H1 (cell line): ENCODE data around the gene MDH1B. TPM values are rescaled to one million over a fixed set of nuclear protein-coding genes. Genes with fewer than 3 reads are reported as not detected.

Source experiments
- CTCF ChIA-PET: fragments of 300-600 bp; sonication (Branson Sonifier 250); formaldehyde crosslinking; loops from one replicate; lab custom pipeline; 2021; ENCODE audit not compliant: partially characterized antibody; lab: Charles Lee
- POLR2A ChIA-PET: fragments of 300-600 bp; sonication (Branson Sonifier 250); formaldehyde crosslinking; loops from one replicate; lab custom pipeline; 2021; ENCODE audit warnings: inconsistent platforms; ENCODE audit not compliant: partially characterized antibody; lab: Charles Lee
- DNase-seq, 2 experiments: peaks; one replicate each; pipeline versions ENCODE4 v3.0.0 to v3.0.0-alpha.2; 2010 to 2022; ENCODE audit warnings: low spot score in 2 of 2, low read depth in 1 of 2, mixed read lengths in 1 of 2
- FAIRE-seq: peaks from 2 replicates; lab custom pipeline; 2011; peaks lifted over from hg19 to GRCh38; lab: Jason Lieb, UNC
- H2AFZ ChIP-seq: 2 replicates; pipeline ENCODE4 v1.8.1; 2012; ENCODE audit warnings: low read length, inconsistent platforms
- H2AK5ac ChIP-seq: 2 replicates; pipeline ENCODE4 v1.6.1; 2013; ENCODE audit warnings: low read depth, low read length
- H2BK120ac ChIP-seq: replicated peaks from 2 replicates; pipeline ENCODE3; 2013; ENCODE audit warnings: low read depth, low read length, inconsistent platforms
- H2BK12ac ChIP-seq: 2 replicates; pipeline ENCODE4 v1.6.1; 2013; ENCODE audit warnings: low read depth, low read length
- H2BK15ac ChIP-seq: 2 replicates; pipeline ENCODE4 v1.6.1; 2013; ENCODE audit warnings: low read length
- H2BK20ac ChIP-seq: 2 replicates; pipeline ENCODE4 v1.6.1; 2013; ENCODE audit warnings: low read length
- H2BK5ac ChIP-seq: 2 replicates; pipeline ENCODE4 v1.6.1; 2013; ENCODE audit warnings: low read depth, low read length
- H3K14ac ChIP-seq: 2 replicates; pipeline ENCODE4 v1.6.1; 2013; ENCODE audit warnings: inconsistent platforms; ENCODE audit not compliant: insufficient read length
- H3K18ac ChIP-seq: 2 replicates; pipeline ENCODE4 v1.6.1; 2013; ENCODE audit warnings: low read length; ENCODE audit errors: extremely low read depth
- H3K23ac ChIP-seq: 2 replicates; pipeline ENCODE4 v1.6.1; 2013; ENCODE audit warnings: inconsistent platforms; ENCODE audit not compliant: insufficient read length
- H3K23me2 ChIP-seq: 2 replicates; pipeline ENCODE4 v1.6.1; 2013; ENCODE audit warnings: low read depth, low read length
- H3K27ac ChIP-seq: 2 replicates; pipeline ENCODE4 v1.6.1; 2011; ENCODE audit warnings: low read depth, low read length, inconsistent platforms
- H3K27me3 ChIP-seq, 4 experiments: replicated peaks in 1 of 4; 1 replicate in 1 of 4; 2 replicates in 3 of 4; pipeline versions ENCODE4 v1.6.1 to v1.8.1; 2011 to 2013; ENCODE audit warnings: low read length in 3 of 4, mild to moderate bottlenecking in 3 of 4, inconsistent platforms in 2 of 4, mixed read lengths in 2 of 4, moderate library complexity in 1 of 4; ENCODE audit not compliant: control insufficient read depth in 3 of 4, insufficient read depth in 3 of 4; ENCODE audit errors: extremely low read depth in 1 of 4
- H3K36me3 ChIP-seq, 4 experiments: 2 replicates each; pipeline versions ENCODE4 v1.6.1 to v1.8.1; 2011 to 2013; ENCODE audit warnings: mild to moderate bottlenecking in 4 of 4, low read length in 3 of 4, moderate library complexity in 2 of 4, control low read depth in 1 of 4, inconsistent platforms in 1 of 4; ENCODE audit not compliant: insufficient read depth in 4 of 4, control insufficient read depth in 2 of 4
- H3K4ac ChIP-seq: replicated peaks from 2 replicates; pipeline ENCODE3; 2013; ENCODE audit warnings: low read length, low read depth, mixed read lengths, inconsistent platforms; ENCODE audit not compliant: insufficient read length
- H3K4me1 ChIP-seq, 4 experiments: replicated peaks in 1 of 4; 1 replicate in 1 of 4; 2 replicates in 3 of 4; pipeline versions ENCODE4 v1.6.1 to v1.8.1; 2011 to 2013; ENCODE audit warnings: low read length in 3 of 4, inconsistent platforms in 2 of 4, mixed read lengths in 1 of 4; ENCODE audit not compliant: insufficient read depth in 4 of 4, control insufficient read depth in 3 of 4
- H3K4me2 ChIP-seq, 2 experiments: 2 replicates each; pipeline versions ENCODE4 v1.6.1 to v1.8.1; 2011 to 2013; ENCODE audit warnings: low read depth in 2 of 2, low read length in 2 of 2, control low read depth in 1 of 2, inconsistent platforms in 1 of 2, mild to moderate bottlenecking in 1 of 2; ENCODE audit not compliant: insufficient read depth in 1 of 2
- H3K4me3 ChIP-seq, 4 experiments: fragments of 200-600, 300-600 bp in 1 of 4; sonication (generic), shearing (Covaris generic), sonication (Bioruptor Twin) in 1 of 4; 2 replicates each; pipeline versions ENCODE4 v1.5.1 to v1.8.1; 2011 to 2016; ENCODE audit warnings: low read length in 4 of 4, low read depth in 3 of 4, control low read depth in 2 of 4, inconsistent platforms in 2 of 4, mild to moderate bottlenecking in 2 of 4, mixed read lengths in 1 of 4, moderate library complexity in 1 of 4; ENCODE audit not compliant: insufficient read depth in 2 of 4; ENCODE audit errors: extremely low read depth in 1 of 4
- H3K56ac ChIP-seq: replicated peaks from 2 replicates; pipeline ENCODE3; 2013; ENCODE audit warnings: low read depth, mild to moderate bottlenecking, mixed read lengths, low read length, inconsistent platforms; ENCODE audit not compliant: insufficient read length
- H3K79me1 ChIP-seq: 2 replicates; pipeline ENCODE4 v1.6.1; 2013; ENCODE audit warnings: low read depth, low read length, control low read depth
- H3K79me2 ChIP-seq, 2 experiments: 2 replicates each; pipeline versions ENCODE4 v1.6.1 to v1.8.1; 2012 to 2013; ENCODE audit warnings: low read length in 2 of 2, mild to moderate bottlenecking in 2 of 2, inconsistent platforms in 1 of 2; ENCODE audit not compliant: insufficient read depth in 2 of 2, control insufficient read depth in 1 of 2
- H3K9ac ChIP-seq, 4 experiments: replicated peaks in 1 of 4; 1 replicate in 1 of 4; 2 replicates in 3 of 4; pipeline versions ENCODE4 v1.6.1 to v1.8.1; 2011 to 2013; ENCODE audit warnings: low read depth in 3 of 4, low read length in 3 of 4, control low read depth in 2 of 4, mild to moderate bottlenecking in 2 of 4, moderate library complexity in 2 of 4, inconsistent platforms in 1 of 4; ENCODE audit errors: extremely low read depth in 1 of 4
- H3K9me3 ChIP-seq, 2 experiments: 2 replicates each; pipeline versions ENCODE4 v1.6.1 to v1.8.1; 2012 to 2013; ENCODE audit warnings: mild to moderate bottlenecking in 2 of 2, moderate library complexity in 2 of 2, control low read depth in 1 of 2, inconsistent platforms in 1 of 2, low read depth in 1 of 2, low read length in 1 of 2, mixed read lengths in 1 of 2; ENCODE audit not compliant: insufficient read depth in 2 of 2
- H4K20me1 ChIP-seq, 2 experiments: replicated peaks in 1 of 2; 2 replicates each; pipeline versions ENCODE3 to v1.8.1; 2011 to 2013; ENCODE audit warnings: inconsistent platforms in 2 of 2, low read length in 2 of 2, mild to moderate bottlenecking in 1 of 2; ENCODE audit not compliant: insufficient read depth in 2 of 2, control insufficient read depth in 1 of 2
- H4K5ac ChIP-seq: 2 replicates; pipeline ENCODE4 v1.6.1; 2013; ENCODE audit warnings: low read length, low read depth, mixed read lengths, inconsistent platforms; ENCODE audit not compliant: insufficient read length
- H4K8ac ChIP-seq: 2 replicates; pipeline ENCODE4 v1.8.0; 2013; ENCODE audit warnings: mild to moderate bottlenecking, moderate library complexity, low read length, inconsistent platforms; ENCODE audit not compliant: insufficient read depth; ENCODE audit errors: extremely low read depth
- H4K91ac ChIP-seq: replicated peaks from 2 replicates; pipeline ENCODE3; 2013; ENCODE audit warnings: low read length, mixed read lengths, inconsistent platforms; ENCODE audit not compliant: insufficient read length
- BACH1 ChIP-seq: IDR thresholded peaks from 2 replicates; pipeline ENCODE4 v1.6.1; 2012; ENCODE audit warnings: low read length, improper control_type of control experiment
- CREB1 ChIP-seq: IDR thresholded peaks from 2 replicates; pipeline ENCODE4 v1.6.1; 2012; ENCODE audit warnings: inconsistent platforms
- CTCF ChIP-seq, 3 experiments: IDR thresholded peaks; 1 replicate in 2 of 3; 2 replicates in 1 of 3; pipeline versions ENCODE4 v1.5.1 to v1.6.1; 2011; ENCODE audit warnings: low read length in 3 of 3, mild to moderate bottlenecking in 3 of 3, inconsistent platforms in 2 of 3, low read depth in 1 of 3, moderate library complexity in 1 of 3; ENCODE audit not compliant: insufficient read depth in 1 of 3; ENCODE audit errors: control extremely low read depth in 1 of 3
- EGR1 ChIP-seq: IDR thresholded peaks from 2 replicates; pipeline ENCODE4 v1.6.1; 2011; ENCODE audit warnings: low read depth, low read length, borderline replicate concordance
- HDAC6 ChIP-seq: IDR thresholded peaks from one replicate; pipeline ENCODE4 v1.7.1; 2012; ENCODE audit warnings: low read depth, mild to moderate bottlenecking, inconsistent platforms, low read length, moderate library complexity
- KDM1A ChIP-seq: fragments of 200-600, 300-600 bp; sonication (generic); IDR thresholded peaks from 2 replicates; pipeline ENCODE4 v1.7.1; 2016; ENCODE audit warnings: mild to moderate bottlenecking, low read length, borderline replicate concordance
- KDM5A ChIP-seq: fragments of 200-600 bp; IDR thresholded peaks from 2 replicates; pipeline ENCODE4 v1.7.1; 2012; ENCODE audit warnings: mild to moderate bottlenecking, low read length, inconsistent platforms, mixed read lengths
- MAFK ChIP-seq: IDR thresholded peaks from 2 replicates; pipeline ENCODE4 v1.6.1; 2012; ENCODE audit warnings: low read depth, mild to moderate bottlenecking, improper control_type of control experiment, low read length
- PHF8 ChIP-seq: fragments of 200-600 bp; sonication (generic); conservative IDR thresholded peaks from 2 replicates; pipeline ENCODE4 v1.7.1; 2012; ENCODE audit warnings: low read depth, mild to moderate bottlenecking, inconsistent platforms, low read length, moderate library complexity
- RAD21 ChIP-seq, 2 experiments: IDR thresholded peaks in 1 of 2; conservative IDR thresholded peaks in 1 of 2; 2 replicates each; pipeline ENCODE4 v1.6.1; 2011; ENCODE audit warnings: low read depth in 2 of 2, low read length in 2 of 2, improper control_type of control experiment in 1 of 2, inconsistent platforms in 1 of 2, mild to moderate bottlenecking in 1 of 2, moderate library complexity in 1 of 2
- SP1 ChIP-seq: IDR thresholded peaks from 2 replicates; pipeline ENCODE4 v1.6.1; 2011; ENCODE audit warnings: low read depth, low read length
- SRF ChIP-seq: IDR thresholded peaks from 2 replicates; pipeline ENCODE4 v1.6.1; 2011; ENCODE audit warnings: mild to moderate bottlenecking, low read depth, low read length, moderate library complexity
- WGBS, 2 experiments: shearing (Covaris generic) in 1 of 2; methylation state at CpG; one replicate each; pipeline versions ENCODE4 v1.1.6 to v1.1.7; 2013 to 2015; ENCODE audit warnings: low lambda C conversion rate in 2 of 2, mixed read lengths in 2 of 2, inconsistent platforms in 1 of 2, low coverage in 1 of 2, missing lambda C conversion rate in 1 of 2; ENCODE audit not compliant: insufficient replicate concordance in 2 of 2, insufficient coverage in 1 of 2, insufficient read length in 1 of 2; ENCODE audit errors: extremely low coverage in 1 of 2, missing lambda C conversion rate in 1 of 2; 5-methylcytosine and 5-hydroxymethylcytosine counted together
- polyA plus RNA-seq, 7 experiments: library from polyadenylated mRNA; depleted of rRNA in 3 of 7; stranded (reverse) in 5 of 7; unstranded in 2 of 7; fragments of >200 nt in 5 of 7; fragments of 200-250 nt in 2 of 7; gene quantifications; 1 replicate in 5 of 7; 2 replicates in 1 of 7; 4 replicates in 1 of 7; pipeline versions ENCODE4 v1.2.1 to v1.2.3, GENCODE V29; 2011 to 2013; ENCODE audit warnings: missing spikeins in 2 of 7, mixed read lengths in 2 of 7
- total RNA-seq: library from RNA; stranded (reverse); fragmentation: NEBNext Ultra II Directional; extraction: Animal tissue kit (Norgen Biotek cat#: 25700); gene quantifications from 2 replicates; pipeline ENCODE4 v1.2.1, GENCODE V29; 2021

MDH1B gene
- total and polyA plus RNA-seq, 2 of the 8 experiments (the other 6 are each of a cell fraction or from before 2014, with no cell fraction given), result 1.5 to 2.1 TPM

GRCh38 chr2:206707164-206707701 is 57.9 kb downstream of the MDH1B start:
- H3K9me3 ChIP-seq, result no peaks in the 10 kb centered on the region
- no peak overlapping the region for H2AK5ac ChIP-seq
- H3K79me1 ChIP-seq, result no peaks in the 10 kb centered on the region
- H3K4me1 ChIP-seq, result no peaks in the 10 kb centered on the region
- H2BK120ac ChIP-seq, result no peak overlapping the region
- H3K4me3 ChIP-seq, result no peak overlapping the region
- H4K20me1 ChIP-seq, result no peaks in the 10 kb centered on the region
- H3K36me3 ChIP-seq, result no peaks in the 10 kb centered on the region
- H2BK12ac ChIP-seq, result no peak overlapping the region
- FAIRE-seq, result no peak
- no peak overlapping the region for H3K56ac ChIP-seq
- TF ChIP-seq KDM1A (no peak), RAD21 (IDR thresholded peaks at IDR 0.05 in 1 of 2, conservative IDR thresholded peaks at IDR 0.05 in 1 of 2; ENCODE audit: low read depth in 2 of 2, low read length in 2 of 2) (no peak), BACH1 (no peak), HDAC6 (no peak), MAFK (no peak), EGR1 (no peak), CTCF (IDR thresholded peaks at IDR 0.05; ENCODE audit: control extremely low read depth in 1 of 3, insufficient read depth in 1 of 3, low read depth in 1 of 3, low read length in 3 of 3) (no peak), SP1 (no peak), SRF (no peak), KDM5A (no peak), CREB1 (no peak), PHF8 (no peak)
- H2BK20ac ChIP-seq, result no peak overlapping the region
- no peak overlapping the region for H4K5ac ChIP-seq
- H4K8ac ChIP-seq, result no peak overlapping the region
- H3K9ac ChIP-seq, result no peak overlapping the region
- ChIA-PET POLR2A (no interaction called here), CTCF (interaction anchor here (0.6 to 2.7 kb wide), 5 partner anchors 11 to 1357 kb away, joined by 3 to 8 read pairs (median 3); no protein-coding TSS in a partner anchor)
- no peak overlapping the region for H3K4me2 ChIP-seq
- no peak overlapping the region for H2BK15ac ChIP-seq
- no peaks in the 10 kb centered on the region for H3K27me3 ChIP-seq
- H2BK5ac ChIP-seq, result no peak overlapping the region
- H3K14ac ChIP-seq, result no peak overlapping the region
- no peaks in the 10 kb centered on the region for H3K23me2 ChIP-seq
- H2AFZ ChIP-seq, result no peak overlapping the region
- H3K4ac ChIP-seq, result no peak overlapping the region
- no peak overlapping the region for H3K23ac ChIP-seq
- H4K91ac ChIP-seq, result no peak overlapping the region
- DNase-seq, result no peak
- H3K18ac ChIP-seq, result no peak overlapping the region
- H3K79me2 ChIP-seq, result no peaks in the 10 kb centered on the region
- H3K27ac ChIP-seq, result no peak overlapping the region
- 92% methylated on average over 10 of the region's 10 CpGs; no CpG with 5 or more reads in 1 of the 2 experiments for WGBS, 2 experiments
